ENCODE measurements around the gene ZSCAN5A. TPM values are rescaled to one million over a fixed set of nuclear protein-coding genes. Genes with fewer than 3 reads are reported as not detected.

The ZSCAN5A gene
- total and polyA plus RNA-seq, 9 of the 15 experiments (the other 6 are each of a cell fraction or from before 2014, with no cell fraction given) = 5.8 to 15.3 (median 11.8) TPM

DNA sequence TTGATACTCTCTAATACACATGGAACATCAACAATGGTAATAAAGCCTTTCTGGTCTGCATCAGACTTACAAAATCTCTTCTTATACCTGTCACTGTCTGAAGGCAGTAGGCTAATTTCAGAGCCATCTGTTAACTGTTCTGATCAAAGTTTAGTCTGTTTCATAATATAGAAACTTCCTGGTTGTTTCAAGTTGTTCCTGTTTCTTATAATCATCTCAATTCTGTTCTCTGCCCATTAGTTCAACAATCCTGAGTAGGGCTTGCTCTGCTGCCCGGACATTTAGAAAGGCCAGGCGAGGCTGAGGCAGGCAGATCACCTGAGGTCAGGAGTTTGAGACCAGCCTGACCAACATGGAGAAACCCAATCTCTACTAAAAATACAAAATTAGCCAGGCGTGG lies 5.4 kb upstream of the ZSCAN5A start:
- no peak for TF ChIP-seq CEBPG (CRISPR knock-in tag; IDR thresholded peaks at IDR 0.05)
- no peak for TF ChIP-seq CEBPG (tag; conservative IDR thresholded peaks at IDR 0.05 in 1 of 2, IDR thresholded peaks at IDR 0.05 in 1 of 2)
- TF ChIP-seq ZNF133 (CRISPR knock-in tag; IDR thresholded peaks at IDR 0.05) = no peak
- TF ChIP-seq SAP30 (IDR thresholded peaks at IDR 0.05; ENCODE audit: borderline replicate concordance, insufficient read depth, low read depth, low read length, poor library complexity, severe bottlenecking) = no peak
- ATAC-seq = no peak
- in situ Hi-C loops (cut with MboI) (loop anchor here (25.0 kb wide), 1 partner anchor 683 kb away; the partner anchor contains the start of genes CCDC106, ZNF580 and ZNF581), intact Hi-C loops (cut with micrococcal nuclease) (no loop called here)
- Histone ChIP-seq H2AFZ (ENCODE audit: low read depth, low read length) (peak overlapping the region; percentile 30; the same call in 1 of the 2 replicates), H3K4me3 (no peak overlapping the region), H3K36me3 (ENCODE audit: control insufficient read depth, insufficient read depth, low read length) (no peaks in the 10 kb centered on the region), H3K9me1 (ENCODE audit: control insufficient read depth, insufficient read depth, low read length) (no peaks in the 10 kb centered on the region), H3K9ac (ENCODE audit: insufficient read depth in 1 of 2, low read depth in 2 of 2, low read length in 2 of 2) (no peak overlapping the region), H3K4me1 (replicated peaks in 1 of 2; ENCODE audit: control insufficient read depth in 2 of 2, insufficient read depth in 2 of 2, low read length in 2 of 2) (peaks cover 24 to 35% of the 10 kb centered on the region in 2 experiments), H3K27ac (ENCODE audit: extremely low read depth, low read depth, low read length) (no peak overlapping the region), H3K27me3 (ENCODE audit: control insufficient read depth in 2 of 2, insufficient read depth in 2 of 2, low read length in 2 of 2) (no peaks in the 10 kb centered on the region), H3K79me2 (ENCODE audit: control insufficient read depth, insufficient read depth, low read length) (0 out of 3 replicates have a peak, but pooled peaks cover 5% of the 10 kb centered on the region), H4K20me1 (replicated peaks; ENCODE audit: control insufficient read depth, insufficient read depth, low read length) (no peaks in the 10 kb centered on the region), H3K9me3 (replicated peaks; ENCODE audit: control insufficient read depth, insufficient read depth, low read depth, low read length) (peaks cover 4% of the 10 kb centered on the region), H3K4me2 (ENCODE audit: insufficient read depth, low read length) (no peak overlapping the region)
- CTCF ChIA-PET (ENCODE audit: low intra/inter-chr PET ratio) = no interaction called here
- no peak for FAIRE-seq
- POLR2A ChIA-PET = no interaction called here
- 69% methylated on average over 3 of the region's 3 CpGs for WGBS (ENCODE audit: insufficient coverage, low coverage, missing lambda C conversion rate)
- BruUV-seq (replicated peaks) = no TSS peak
- no peak for DNase-seq (ENCODE audit: extremely low read depth in 1 of 4, low spot score in 3 of 4)

DNA sequence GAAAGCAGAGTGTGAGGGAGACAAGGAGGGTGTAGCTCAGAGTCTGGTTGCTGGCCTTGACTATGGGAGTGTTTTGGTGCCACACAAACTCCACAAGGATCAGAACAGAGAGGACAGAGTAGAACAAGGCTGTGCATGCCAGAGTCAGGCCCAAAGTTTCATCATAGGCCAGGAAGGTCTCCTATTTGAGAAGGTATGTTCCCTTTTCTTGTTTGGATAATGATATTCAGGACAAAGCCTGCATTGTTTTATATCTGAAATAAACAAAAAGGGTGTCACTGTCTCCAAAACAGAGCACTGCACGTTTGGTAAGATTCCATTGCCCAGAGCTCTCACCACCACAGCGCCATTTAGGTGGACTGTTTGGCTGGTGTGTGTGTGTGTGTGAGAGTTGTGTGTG lies 3.1 kb upstream of the ZSCAN5A start:
- FAIRE-seq = no peak
- Histone ChIP-seq H3K27me3 (ENCODE audit: control insufficient read depth in 2 of 2, insufficient read depth in 2 of 2, low read length in 2 of 2) (no peaks in the 10 kb centered on the region), H3K9me1 (ENCODE audit: control insufficient read depth, insufficient read depth, low read length) (no peaks in the 10 kb centered on the region), H3K27ac (ENCODE audit: extremely low read depth, low read depth, low read length) (no peak overlapping the region), H4K20me1 (replicated peaks; ENCODE audit: control insufficient read depth, insufficient read depth, low read length) (no peaks in the 10 kb centered on the region), H2AFZ (ENCODE audit: low read depth, low read length) (no peak overlapping the region), H3K4me1 (replicated peaks in 1 of 2; ENCODE audit: control insufficient read depth in 2 of 2, insufficient read depth in 2 of 2, low read length in 2 of 2) (peaks cover 20 to 38% of the 10 kb centered on the region in 2 experiments), H3K79me2 (ENCODE audit: control insufficient read depth, insufficient read depth, low read length) (peaks cover 12% of the 10 kb centered on the region), H3K36me3 (ENCODE audit: control insufficient read depth, insufficient read depth, low read length) (peaks cover 3% of the 10 kb centered on the region; the same call in 2 of the 3 replicates), H3K9me3 (replicated peaks; ENCODE audit: control insufficient read depth, insufficient read depth, low read depth, low read length) (peaks cover under 1% of the 10 kb centered on the region; the same call in 1 of the 2 replicates), H3K4me2 (ENCODE audit: insufficient read depth, low read length) (no peak overlapping the region), H3K9ac (ENCODE audit: insufficient read depth in 1 of 2, low read depth in 2 of 2, low read length in 2 of 2) (no peak overlapping the region), H3K4me3 (no peak overlapping the region)
- ATAC-seq = no peak
- intact Hi-C loops (cut with micrococcal nuclease) = no loop called here
- BruUV-seq (replicated peaks) = no TSS peak
- TF ChIP-seq POLR2AphosphoS5 (IDR thresholded peaks at IDR 0.05; ENCODE audit: control insufficient read depth, insufficient read depth, low read depth, low read length) (no peak), ZNF444 (CRISPR knock-in tag; IDR thresholded peaks at IDR 0.05) (no peak), ZNF282 (CRISPR knock-in tag; IDR thresholded peaks at IDR 0.05) (no peak), GABPB1 (CRISPR knock-in tag; IDR thresholded peaks at IDR 0.05) (no peak), ZNF785 (CRISPR knock-in tag; IDR thresholded peaks at IDR 0.05) (no peak), SMARCA4 (IDR thresholded peaks at IDR 0.05) (no peak), LEF1 (IDR thresholded peaks at IDR 0.05) (no peak), ZBED1 (IDR thresholded peaks at IDR 0.05) (no peak), SMAD1 (IDR thresholded peaks at IDR 0.05; ENCODE audit: low read depth, low read length, partially characterized antibody) (no peak)
- TF ChIP-seq, protein P1, sequence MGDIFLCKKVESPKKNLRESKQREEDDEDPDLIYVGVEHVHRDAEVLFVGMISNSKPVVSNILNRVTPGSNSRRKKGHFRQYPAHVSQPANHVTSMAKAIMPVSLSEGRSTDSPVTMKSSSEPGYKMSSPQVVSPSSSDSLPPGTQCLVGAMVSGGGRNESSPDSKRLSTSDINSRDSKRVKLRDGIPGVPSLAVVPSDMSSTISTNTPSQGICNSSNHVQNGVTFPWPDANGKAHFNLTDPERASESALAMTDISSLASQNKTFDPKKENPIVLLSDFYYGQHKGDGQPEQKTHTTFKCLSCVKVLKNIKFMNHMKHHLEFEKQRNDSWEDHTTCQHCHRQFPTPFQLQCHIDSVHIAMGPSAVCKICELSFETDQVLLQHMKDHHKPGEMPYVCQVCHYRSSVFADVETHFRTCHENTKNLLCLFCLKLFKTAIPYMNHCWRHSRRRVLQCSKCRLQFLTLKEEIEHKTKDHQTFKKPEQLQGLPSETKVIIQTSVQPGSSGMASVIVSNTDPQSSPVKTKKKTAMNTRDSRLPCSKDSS (IDR thresholded peaks at IDR 0.05; ENCODE audit: low read depth, partially characterized antibody) = no peak
- CTCF ChIA-PET (ENCODE audit: low intra/inter-chr PET ratio) = no interaction called here
- POLR2A ChIA-PET = interaction anchor here (0.6 to 1.2 kb wide), 4 partner anchors 8 to 30 kb away, joined by 3 to 4 read pairs (median 3); no protein-coding TSS in a partner anchor
- DNase-seq (ENCODE audit: extremely low read depth in 1 of 4, low spot score in 3 of 4) = no peak
- in situ Hi-C loops (cut with MboI) = loop anchor here (25.0 kb wide), 1 partner anchor 680 kb away; the partner anchor contains the start of genes CCDC106, ZNF580 and ZNF581
- 58% methylated on average over 2 of the region's 2 CpGs for WGBS (ENCODE audit: insufficient coverage, low coverage, missing lambda C conversion rate)

Data from K562 (cell line).